HCT116 (cell line): Measurements from ENCODE around the gene CDK9.

ENCODE experiments used
- CTCF ChIP-seq, 3 experiments: fragments of 200-600 bp in 1 of 3; sonication (generic) in 1 of 3; IDR thresholded peaks in 2 of 3; conservative IDR thresholded peaks in 1 of 3; 2 replicates each; pipeline ENCODE4 v1.5.1; 2012 to 2017; ENCODE audit warnings: low read depth in 2 of 3, low read length in 2 of 3, antibody characterized with exemption in 1 of 3, borderline replicate concordance in 1 of 3, control low read depth in 1 of 3, mild to moderate bottlenecking in 1 of 3, mixed read lengths in 1 of 3, mixed run types in 1 of 3, moderate library complexity in 1 of 3; ENCODE audit not compliant: insufficient read depth in 1 of 3
- EZH2 ChIP-seq: fragments of 200-600 bp; sonication (generic); IDR thresholded peaks from 2 replicates; pipeline ENCODE4 v1.6.1; 2017; ENCODE audit warnings: antibody characterized with exemption, mixed run types
- POLR2A ChIP-seq: IDR thresholded peaks from 2 replicates; pipeline ENCODE4 v1.7.0; 2011; ENCODE audit warnings: borderline replicate concordance; ENCODE audit not compliant: insufficient read depth, insufficient read length; ENCODE audit errors: extremely low read depth
- POLR2AphosphoS5 ChIP-seq: IDR thresholded peaks from 2 replicates; pipeline ENCODE4 v1.6.1; 2011; ENCODE audit warnings: mild to moderate bottlenecking, low read depth, low read length, moderate library complexity
- RAD21 ChIP-seq: IDR thresholded peaks from 2 replicates; pipeline ENCODE4 v1.6.1; 2012; ENCODE audit warnings: low read depth, mild to moderate bottlenecking
- SIN3A ChIP-seq: IDR thresholded peaks from 2 replicates; pipeline ENCODE4 v1.6.1; 2012; ENCODE audit warnings: low read depth

- TF ChIP-seq POLR2A, result no peak
- no peak for TF ChIP-seq SIN3A
- TF ChIP-seq CTCF (IDR thresholded peaks at IDR 0.05 in 2 of 3, conservative IDR thresholded peaks at IDR 0.05 in 1 of 3; ENCODE audit: borderline replicate concordance in 1 of 3, insufficient read depth in 1 of 3, low read depth in 2 of 3, low read length in 2 of 3), result no peak
- no peak for TF ChIP-seq POLR2AphosphoS5
- TF ChIP-seq EZH2, result no peak
- no peak for TF ChIP-seq RAD21
These were observed 14.2 kb upstream of the CDK9 start for GRCh38 chr9:127771570-127772189.
